HCT116 (cell line): Measurements from ENCODE around the gene SLC9B2.
A peak's percentile ranks its signal among the peaks of the same experiment; 100 is the strongest.

Experiments used
- CTCF ChIP-seq, 3 experiments: fragments of 200-600 bp in 1 of 3; sonication (generic) in 1 of 3; IDR thresholded peaks in 2 of 3; conservative IDR thresholded peaks in 1 of 3; 2 replicates each; pipeline ENCODE4 v1.5.1; 2012 to 2017; ENCODE audit warnings: low read depth in 2 of 3, low read length in 2 of 3, antibody characterized with exemption in 1 of 3, borderline replicate concordance in 1 of 3, control low read depth in 1 of 3, mild to moderate bottlenecking in 1 of 3, mixed read lengths in 1 of 3, mixed run types in 1 of 3, moderate library complexity in 1 of 3; ENCODE audit not compliant: insufficient read depth in 1 of 3
- ELF1 ChIP-seq: IDR thresholded peaks from 2 replicates; pipeline ENCODE4 v1.6.1; 2012; ENCODE audit warnings: low read depth, borderline replicate concordance
- EZH2 ChIP-seq: fragments of 200-600 bp; sonication (generic); IDR thresholded peaks from 2 replicates; pipeline ENCODE4 v1.6.1; 2017; ENCODE audit warnings: antibody characterized with exemption, mixed run types
- EZH2phosphoT487 ChIP-seq: fragments of 200-600 bp; IDR thresholded peaks from 2 replicates; pipeline ENCODE4 v1.6.1; 2018; ENCODE audit warnings: antibody characterized with exemption, borderline replicate concordance
- POLR2A ChIP-seq: IDR thresholded peaks from 2 replicates; pipeline ENCODE4 v1.7.0; 2011; ENCODE audit warnings: borderline replicate concordance; ENCODE audit not compliant: insufficient read depth, insufficient read length; ENCODE audit errors: extremely low read depth
- REST ChIP-seq: IDR thresholded peaks from 2 replicates; pipeline ENCODE4 v1.6.1; 2012; ENCODE audit warnings: low read depth
- SIN3A ChIP-seq: IDR thresholded peaks from 2 replicates; pipeline ENCODE4 v1.6.1; 2012; ENCODE audit warnings: low read depth
- SRF ChIP-seq: IDR thresholded peaks from 2 replicates; pipeline ENCODE4 v1.6.1; 2012; ENCODE audit warnings: low read depth
- YY1 ChIP-seq: IDR thresholded peaks from 2 replicates; pipeline ENCODE4 v1.6.1; 2011; ENCODE audit warnings: low read length, low read depth, moderate library complexity, mild to moderate bottlenecking; ENCODE audit not compliant: insufficient replicate concordance; ENCODE audit errors: extremely low read depth

DNA sequence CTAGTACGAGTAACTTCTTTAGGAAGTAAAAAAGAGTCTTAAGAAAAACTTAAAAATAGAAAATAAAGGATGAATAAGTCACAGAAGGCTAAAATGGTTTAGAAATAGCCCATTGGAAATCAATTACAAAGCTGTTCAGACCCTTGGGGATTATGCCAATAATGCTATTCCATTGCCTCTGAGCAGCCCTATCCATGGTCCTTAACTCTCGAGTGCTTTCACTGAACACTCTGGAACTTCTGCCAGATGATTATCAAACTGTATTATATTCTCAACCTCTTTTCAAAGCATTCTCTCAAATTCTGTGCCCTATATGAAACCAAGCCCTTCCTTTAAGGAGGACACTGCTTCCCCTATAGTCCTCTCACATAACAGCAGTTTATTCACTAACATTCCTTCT is 74.0 kb downstream of the SLC9B2 start:
- TF ChIP-seq EZH2phosphoT487: no peak
- TF ChIP-seq CTCF (IDR thresholded peaks at IDR 0.05 in 2 of 3, conservative IDR thresholded peaks at IDR 0.05 in 1 of 3; ENCODE audit: borderline replicate concordance in 1 of 3, insufficient read depth in 1 of 3, low read depth in 2 of 3, low read length in 2 of 3): no peak
- no peak for TF ChIP-seq SRF
- TF ChIP-seq YY1: no peak
- no peak for TF ChIP-seq ELF1
- TF ChIP-seq SIN3A: no peak
- TF ChIP-seq POLR2A: no peak
- TF ChIP-seq REST: peak; percentile 52
- no peak for TF ChIP-seq EZH2
